ENCODE results near the gene PRUNE1.

Gene PRUNE1

GRCh38 chr1:150969626-150970025 is 38.6 kb upstream of the PRUNE1 start:
- Histone ChIP-seq H2AFZ (ENCODE audit: low read length) (no peak overlapping the region), H3K4me2 (ENCODE audit: low read depth, low read length) (no peak overlapping the region), H3K9me3 (replicated peaks; ENCODE audit: insufficient read depth, low read length) (no peaks in the 10 kb centered on the region), H3K4me1 (ENCODE audit: low read length) (peaks cover 18% of the 10 kb centered on the region), H3F3A (ENCODE audit: insufficient read depth, low read length) (no peaks in the 10 kb centered on the region), H3K36me3 (replicated peaks; ENCODE audit: insufficient read depth, low read length) (peaks cover 20% of the 10 kb centered on the region), H3K9ac (ENCODE audit: low read length) (no peak overlapping the region), H3K4me3 (ENCODE audit: low read length) (no peak overlapping the region), H3K27ac (ENCODE audit: low read length) (no peak overlapping the region), H4K20me1 (ENCODE audit: insufficient read depth, low read length) (0 out of 2 replicates have a peak, but pooled peaks cover 6% of the 10 kb centered on the region), H3K9me2 (replicated peaks; ENCODE audit: insufficient read depth, low read length) (no peaks in the 10 kb centered on the region), H3K27me3 (replicated peaks; ENCODE audit: insufficient read depth, low read length) (no peaks in the 10 kb centered on the region), H3K79me2 (ENCODE audit: low read length) (peaks cover 72% of the 10 kb centered on the region)
- DNase-seq = no peak
- TF ChIP-seq CTCF (IDR thresholded peaks at IDR 0.05; ENCODE audit: low read length) = no peak
- TF ChIP-seq EZH2 (optimal IDR thresholded peaks at IDR 0.05; ENCODE audit: low read depth, low read length) = no peak
- TF ChIP-seq EZH2phosphoT487 (IDR thresholded peaks at IDR 0.05; ENCODE audit: low read length) = no peak

- peaks cover 18% of the 10 kb centered on the region for H3K4me1 ChIP-seq (ENCODE audit: low read length)
- peaks cover 3% of the 10 kb centered on the region; the same call in 1 of the 2 replicates for H3F3A ChIP-seq (ENCODE audit: insufficient read depth, low read length)
- H2AFZ ChIP-seq (ENCODE audit: low read length) = no peak overlapping the region
- no peak overlapping the region for H3K4me3 ChIP-seq (ENCODE audit: low read length)
- no peaks in the 10 kb centered on the region for H3K9me2 ChIP-seq (replicated peaks; ENCODE audit: insufficient read depth, low read length)
- no peak for DNase-seq
- H3K4me2 ChIP-seq (ENCODE audit: low read depth, low read length) = no peak overlapping the region
- no peaks in the 10 kb centered on the region for H3K9me3 ChIP-seq (replicated peaks; ENCODE audit: insufficient read depth, low read length)
- H4K20me1 ChIP-seq (ENCODE audit: insufficient read depth, low read length) = 0 out of 2 replicates have a peak, but pooled peaks cover 6% of the 10 kb centered on the region
- no peaks in the 10 kb centered on the region for H3K27me3 ChIP-seq (replicated peaks; ENCODE audit: insufficient read depth, low read length)
- TF ChIP-seq CTCF (IDR thresholded peaks at IDR 0.05; ENCODE audit: low read length) (no peak), EZH2 (optimal IDR thresholded peaks at IDR 0.05; ENCODE audit: low read depth, low read length) (no peak), EZH2phosphoT487 (IDR thresholded peaks at IDR 0.05; ENCODE audit: low read length) (no peak)
- peaks cover 20% of the 10 kb centered on the region for H3K36me3 ChIP-seq (replicated peaks; ENCODE audit: insufficient read depth, low read length)
- peaks cover 70% of the 10 kb centered on the region for H3K79me2 ChIP-seq (ENCODE audit: low read length)
- no peak overlapping the region for H3K27ac ChIP-seq (ENCODE audit: low read length)
- H3K9ac ChIP-seq (ENCODE audit: low read length) = no peak overlapping the region
Measured at GRCh38 chr1:150970808-150971582, 37.3 kb upstream of the PRUNE1 start.

GRCh38 chr1:150971583-150972416 is 36.4 kb upstream of the PRUNE1 start:
- peaks cover 9% of the 10 kb centered on the region; the same call in 1 of the 2 replicates for H3F3A ChIP-seq (ENCODE audit: insufficient read depth, low read length)
- peaks cover 13% of the 10 kb centered on the region for H3K36me3 ChIP-seq (replicated peaks; ENCODE audit: insufficient read depth, low read length)
- H3K4me1 ChIP-seq (ENCODE audit: low read length) = peaks cover 19% of the 10 kb centered on the region
- no peak overlapping the region for H2AFZ ChIP-seq (ENCODE audit: low read length)
- no peaks in the 10 kb centered on the region for H3K9me3 ChIP-seq (replicated peaks; ENCODE audit: insufficient read depth, low read length)
- no peaks in the 10 kb centered on the region for H3K27me3 ChIP-seq (replicated peaks; ENCODE audit: insufficient read depth, low read length)
- no peak overlapping the region for H3K27ac ChIP-seq (ENCODE audit: low read length)
- H3K4me2 ChIP-seq (ENCODE audit: low read depth, low read length) = peak overlapping the region; percentile 86; the same call in 1 of the 2 replicates
- H4K20me1 ChIP-seq (ENCODE audit: insufficient read depth, low read length) = 0 out of 2 replicates have a peak, but pooled peaks cover 6% of the 10 kb centered on the region
- H3K9ac ChIP-seq (ENCODE audit: low read length) = no peak overlapping the region
- no peaks in the 10 kb centered on the region for H3K9me2 ChIP-seq (replicated peaks; ENCODE audit: insufficient read depth, low read length)
- H3K79me2 ChIP-seq (ENCODE audit: low read length) = peaks cover 70% of the 10 kb centered on the region
- TF ChIP-seq CTCF (IDR thresholded peaks at IDR 0.05; ENCODE audit: low read length) = peak; percentile 16; the same call in 1 of the 2 replicates
- TF ChIP-seq EZH2 (optimal IDR thresholded peaks at IDR 0.05; ENCODE audit: low read depth, low read length) = no peak
- TF ChIP-seq EZH2phosphoT487 (IDR thresholded peaks at IDR 0.05; ENCODE audit: low read length) = no peak
- no peak for DNase-seq
- no peak overlapping the region for H3K4me3 ChIP-seq (ENCODE audit: low read length)
